ENCODE results near the gene GLCE. TPM values are rescaled to one million over a fixed set of nuclear protein-coding genes. Genes with fewer than 3 reads are reported as not detected.

The GLCE gene
- total and polyA plus RNA-seq, 9 of the 15 experiments (the other 6 are each of a cell fraction or from before 2014, with no cell fraction given): 4.6 to 12.3 (median 10.6) TPM

- no TSS peak for BruUV-seq (replicated peaks)
- no peak overlapping the region for H3K27ac ChIP-seq (ENCODE audit: extremely low read depth, low read depth, low read length)
- POLR2A ChIA-PET: no interaction called here
- H3K4me2 ChIP-seq (ENCODE audit: insufficient read depth, low read length): no peak overlapping the region
- H3K27me3 ChIP-seq (ENCODE audit: control insufficient read depth in 2 of 2, insufficient read depth in 2 of 2, low read length in 2 of 2): peaks cover 16 to 48% of the 10 kb centered on the region in 2 experiments
- peaks cover 5% of the 10 kb centered on the region; the same call in 1 of the 2 replicates for H4K20me1 ChIP-seq (replicated peaks; ENCODE audit: control insufficient read depth, insufficient read depth, low read length)
- H3K79me2 ChIP-seq (ENCODE audit: control insufficient read depth, insufficient read depth, low read length): no peaks in the 10 kb centered on the region
- intact Hi-C loops (cut with micrococcal nuclease) (no loop called here), in situ Hi-C loops (cut with MboI) (no loop called here)
- no peaks in the 10 kb centered on the region for H3K36me3 ChIP-seq (ENCODE audit: control insufficient read depth, insufficient read depth, low read length)
- no peaks in the 10 kb centered on the region for H3K4me1 ChIP-seq (replicated peaks in 1 of 2; ENCODE audit: control insufficient read depth in 2 of 2, insufficient read depth in 2 of 2, low read length in 2 of 2)
- H2AFZ ChIP-seq (ENCODE audit: low read depth, low read length): no peak overlapping the region
- CTCF ChIA-PET (ENCODE audit: low intra/inter-chr PET ratio): no interaction called here
- DNase-seq (ENCODE audit: extremely low read depth in 1 of 4, low spot score in 3 of 4) (no peak), FAIRE-seq (no peak), ATAC-seq (no peak)
- 2% methylated on average over 5 of the region's 5 CpGs for WGBS (ENCODE audit: insufficient coverage, low coverage, missing lambda C conversion rate)
- no peak overlapping the region for H3K9ac ChIP-seq (ENCODE audit: insufficient read depth in 1 of 2, low read depth in 2 of 2, low read length in 2 of 2)
- no peak overlapping the region for H3K4me3 ChIP-seq
- H3K9me3 ChIP-seq (replicated peaks; ENCODE audit: control insufficient read depth, insufficient read depth, low read depth, low read length): no peaks in the 10 kb centered on the region
- peaks cover 5% of the 10 kb centered on the region for H3K9me1 ChIP-seq (ENCODE audit: control insufficient read depth, insufficient read depth, low read length)
- no peak for TF ChIP-seq ZNF23 (CRISPR knock-in tag; IDR thresholded peaks at IDR 0.05)
- TF ChIP-seq ZNF717 (CRISPR knock-in tag; IDR thresholded peaks at IDR 0.05): no peak
- TF ChIP-seq ZNF224 (CRISPR knock-in tag; IDR thresholded peaks at IDR 0.05): no peak
- TF ChIP-seq CREM (IDR thresholded peaks at IDR 0.05; ENCODE audit: low read depth): no peak
- TF ChIP-seq FOXP4 (CRISPR knock-in tag; IDR thresholded peaks at IDR 0.05; ENCODE audit: borderline replicate concordance): no peak
- TF ChIP-seq ZNF79 (CRISPR knock-in tag; IDR thresholded peaks at IDR 0.05; ENCODE audit: low read depth): no peak
- no peak for TF ChIP-seq NFYB (IDR thresholded peaks at IDR 0.05; ENCODE audit: extremely low read depth, insufficient read length)
- no peak for TF ChIP-seq FOXJ2 (tag; IDR thresholded peaks at IDR 0.05)
Measured at GRCh38 chr15:69311319-69311721, 150.9 kb downstream of the GLCE start.
